Calu3 (cell line): Measurements from ENCODE around the gene VSX1. TPM values are rescaled to one million over a fixed set of nuclear protein-coding genes. Genes with fewer than 3 reads are reported as not detected.

Experiments
- BruUV-seq: library from RNA; stranded (reverse); fragments of 400-500 nt; replicated peaks from 2 replicates; lab custom pipeline; 2021; lab: Mats Ljungman, UMichigan
- CTCF ChIA-PET: fragments of 300-600 bp; sonication (Branson Sonifier 250); formaldehyde crosslinking; loops from one replicate; lab custom pipeline; 2022; ENCODE audit warnings: antibody characterized with exemption; lab: Charles Lee
- DNase-seq: peaks from one replicate; pipeline ENCODE4 v3.0.0; 2022
- H3K27ac Mint-ChIP-seq: one replicate; pipeline ENCODE4 v1.8.0; 2022; ENCODE audit warnings: mixed read lengths; ENCODE audit not compliant: unreplicated experiment
- H3K27me3 Mint-ChIP-seq: one replicate; pipeline ENCODE4 v1.8.0; 2022; ENCODE audit warnings: mixed read lengths; ENCODE audit not compliant: unreplicated experiment
- H3K36me3 Mint-ChIP-seq: one replicate; pipeline ENCODE4 v1.8.0; 2022; ENCODE audit warnings: mild to moderate bottlenecking, moderate library complexity, mixed read lengths; ENCODE audit not compliant: insufficient read depth, unreplicated experiment
- H3K4me1 Mint-ChIP-seq: one replicate; pipeline ENCODE4 v1.8.0; 2022; ENCODE audit warnings: mild to moderate bottlenecking, low read depth, mixed read lengths; ENCODE audit not compliant: unreplicated experiment
- H3K4me3 Mint-ChIP-seq: one replicate; pipeline ENCODE4 v1.8.0; 2022; ENCODE audit warnings: mild to moderate bottlenecking, low read depth, moderate library complexity, mixed read lengths; ENCODE audit not compliant: unreplicated experiment
- H3K9me3 Mint-ChIP-seq: one replicate; pipeline ENCODE4 v1.8.0; 2022; ENCODE audit warnings: low read depth, mixed read lengths; ENCODE audit not compliant: unreplicated experiment
- CTCF ChIP-seq: fragments of 200-600 bp; IDR thresholded peaks from one replicate; pipeline ENCODE4 v1.8.0; 2022; ENCODE audit warnings: antibody characterized with exemption; ENCODE audit not compliant: unreplicated experiment
- intact Hi-C: fragments of 100-400 bp; cut with micrococcal nuclease; formaldehyde crosslinking; loops from one replicate; pipeline ENCODE4 v1.10.0; 2022; ENCODE audit not compliant: unreplicated experiment
- total RNA-seq: library from RNA; stranded (reverse); gene quantifications from 2 replicates; pipeline ENCODE4 v1.2.3, GENCODE V29; 2022

The VSX1 gene
- total RNA-seq, 1 experiment from 2014 or later = not detected

- CTCF ChIA-PET = no interaction called here
Observed at GRCh38 chr20:25045343-25045712, 36.6 kb downstream of the VSX1 start.

GRCh38 chr20:25044660-25045342 lies 37.1 kb downstream of the VSX1 start:
- H3K4me1 Mint-ChIP-seq = no peaks in the 10 kb centered on the region
- no TSS peak for BruUV-seq
- H3K27me3 Mint-ChIP-seq = no peaks in the 10 kb centered on the region
- TF ChIP-seq CTCF = no peak
- DNase-seq = no peak
- CTCF ChIA-PET = no interaction called here
- no peaks in the 10 kb centered on the region for H3K9me3 Mint-ChIP-seq
- no peak overlapping the region for H3K4me3 Mint-ChIP-seq
- intact Hi-C loops = no loop called here
- no peaks in the 10 kb centered on the region for H3K36me3 Mint-ChIP-seq
- no peak overlapping the region for H3K27ac Mint-ChIP-seq

More at GRCh38 chr20:25045343-25045712, 36.6 kb downstream of the VSX1 start:
- BruUV-seq = no TSS peak
- no peak for DNase-seq
- Mint-ChIP-seq H3K4me1 (no peaks in the 10 kb centered on the region), H3K27me3 (no peaks in the 10 kb centered on the region), H3K27ac (no peak overlapping the region), H3K4me3 (no peak overlapping the region), H3K9me3 (no peaks in the 10 kb centered on the region), H3K36me3 (no peaks in the 10 kb centered on the region)
- TF ChIP-seq CTCF = no peak
- intact Hi-C loops = no loop called here

- Mint-ChIP-seq H3K4me1 (no peaks in the 10 kb centered on the region), H3K9me3 (no peaks in the 10 kb centered on the region), H3K27me3 (no peaks in the 10 kb centered on the region), H3K36me3 (no peaks in the 10 kb centered on the region), H3K27ac (no peak overlapping the region), H3K4me3 (no peak overlapping the region)
- no peak for DNase-seq
- no peak for TF ChIP-seq CTCF
- CTCF ChIA-PET = no interaction called here
- intact Hi-C loops = no loop called here
- no TSS peak for BruUV-seq
Observed at GRCh38 chr20:25044261-25044560, 37.7 kb downstream of the VSX1 start.

- Mint-ChIP-seq H3K4me1 (no peaks in the 10 kb centered on the region), H3K27ac (no peak overlapping the region), H3K27me3 (no peaks in the 10 kb centered on the region), H3K4me3 (no peak overlapping the region), H3K36me3 (no peaks in the 10 kb centered on the region), H3K9me3 (no peaks in the 10 kb centered on the region)
- CTCF ChIA-PET = no interaction called here
- TF ChIP-seq CTCF = no peak
- intact Hi-C loops = no loop called here
- no TSS peak for BruUV-seq
- DNase-seq = no peak
Observed at GRCh38 chr20:25043499-25044260, 38.3 kb downstream of the VSX1 start.
